GM20431 (cell line): ENCODE results near the gene IGFBP6.

Experiments
- in situ Hi-C: fragments of 300-500 bp; cut with MseI, MboI; formaldehyde crosslinking; loops from one replicate; pipeline ENCODE4 v1.15.0; 2020; ENCODE audit warnings: low sequenced_read_pairs; ENCODE audit not compliant: unreplicated experiment

Gene IGFBP6

DNA sequence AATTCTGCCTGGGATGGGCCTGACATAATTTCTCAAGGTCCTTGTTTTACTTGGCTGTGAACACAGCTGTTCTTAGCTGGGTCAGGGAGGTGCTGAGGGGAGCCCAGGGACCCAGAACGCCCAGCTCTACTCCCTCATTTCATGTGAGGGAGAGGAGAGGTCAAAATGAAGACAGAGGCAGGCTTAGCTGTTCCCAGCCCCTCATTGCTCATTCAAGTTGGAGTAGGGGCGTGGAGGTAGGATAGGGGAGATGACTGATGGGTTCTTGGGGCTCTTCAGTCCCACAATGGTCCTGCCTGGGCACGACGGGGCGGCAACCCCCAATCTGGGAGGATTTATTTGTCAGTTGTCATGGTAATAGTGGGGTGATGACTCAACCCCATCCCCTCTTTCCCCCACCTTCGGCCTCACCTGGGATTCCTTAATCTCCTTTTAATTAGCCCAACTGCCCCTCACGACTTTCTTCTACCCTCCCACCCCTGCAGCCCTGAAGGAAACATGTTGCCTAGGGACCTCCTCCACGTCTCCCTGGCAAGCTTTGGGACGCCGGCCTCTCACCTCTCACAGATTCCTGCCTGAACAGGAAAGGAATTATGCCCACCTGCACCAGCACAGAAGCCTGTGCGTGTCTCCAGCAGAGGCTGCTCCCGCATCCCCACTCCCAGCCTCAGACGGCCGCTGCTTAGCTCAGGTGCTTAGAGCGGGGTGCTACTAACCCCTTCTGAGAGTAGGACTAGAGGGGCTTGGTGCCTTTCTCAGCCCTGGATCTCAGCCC is 28.5 kb upstream of the IGFBP6 start:
- in situ Hi-C loops = no loop called here

GRCh38 chr12:53069621-53070410 is 27.7 kb upstream of the IGFBP6 start:
- in situ Hi-C loops = no loop called here

GRCh38 chr12:53070877-53071492 is 26.5 kb upstream of the IGFBP6 start:
- in situ Hi-C loops = no loop called here

GRCh38 chr12:53071591-53072551 is 25.6 kb upstream of the IGFBP6 start:
- in situ Hi-C loops = no loop called here

GRCh38 chr12:53073881-53074280 is 23.6 kb upstream of the IGFBP6 start:
- in situ Hi-C loops = no loop called here

DNA sequence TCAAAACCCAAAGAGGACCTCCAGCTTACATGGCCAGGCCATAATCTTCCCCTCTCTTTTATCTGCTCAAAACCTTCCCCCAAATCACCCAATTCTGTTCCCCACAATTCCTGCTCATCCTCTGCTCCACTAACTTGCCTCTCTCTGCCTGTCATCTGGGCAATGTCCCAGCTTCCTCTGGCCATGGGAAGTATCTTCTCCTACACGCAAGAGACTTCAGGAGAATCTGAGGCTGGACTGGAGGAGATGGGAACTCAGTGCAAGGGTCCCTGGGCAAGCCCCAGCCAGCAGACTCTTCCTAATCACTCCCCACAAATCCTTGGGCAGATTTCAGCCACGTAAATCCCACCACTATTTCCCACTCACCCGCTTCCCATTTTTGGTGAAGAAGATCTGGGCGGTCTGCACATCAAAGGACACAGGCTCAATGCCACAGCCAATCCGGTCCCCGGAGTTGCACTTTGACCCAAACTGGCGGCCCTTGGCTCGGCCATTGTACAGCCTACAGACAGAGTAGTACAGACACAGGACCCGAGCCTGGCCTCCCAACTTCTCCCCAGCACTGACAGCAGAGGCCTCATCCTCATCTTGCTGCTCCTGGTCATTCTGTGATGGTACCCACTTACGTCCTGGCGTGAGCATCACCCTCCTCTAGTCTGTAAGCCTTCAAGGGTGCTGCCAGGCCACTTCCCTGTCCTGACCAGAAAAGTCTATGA is 23.0 kb upstream of the IGFBP6 start:
- in situ Hi-C loops = no loop called here

DNA sequence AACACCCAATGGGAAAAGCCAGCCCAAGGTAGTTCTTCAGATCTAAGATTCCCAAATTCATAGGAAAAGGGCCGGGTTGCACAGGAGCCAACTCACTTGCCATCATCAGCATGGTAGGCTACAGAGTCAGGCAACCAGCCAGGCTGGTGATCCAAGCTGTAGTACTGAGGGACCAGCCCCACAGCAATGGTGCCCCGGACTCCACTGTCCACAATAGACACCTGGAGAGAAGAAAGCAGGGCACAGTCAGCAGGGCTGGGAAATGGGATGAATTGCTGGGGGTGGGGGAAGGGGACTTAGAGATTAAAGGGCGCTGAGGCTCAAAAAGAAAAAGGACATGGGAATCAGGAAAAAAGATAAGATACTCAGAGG is 22.5 kb upstream of the IGFBP6 start:
- in situ Hi-C loops = no loop called here

- in situ Hi-C loops = no loop called here
Observed at GRCh38 chr12:53076461-53076860, 21.0 kb upstream of the IGFBP6 start.

- in situ Hi-C loops = no loop called here
Observed at GRCh38 chr12:53077030-53077429, 20.4 kb upstream of the IGFBP6 start.

DNA sequence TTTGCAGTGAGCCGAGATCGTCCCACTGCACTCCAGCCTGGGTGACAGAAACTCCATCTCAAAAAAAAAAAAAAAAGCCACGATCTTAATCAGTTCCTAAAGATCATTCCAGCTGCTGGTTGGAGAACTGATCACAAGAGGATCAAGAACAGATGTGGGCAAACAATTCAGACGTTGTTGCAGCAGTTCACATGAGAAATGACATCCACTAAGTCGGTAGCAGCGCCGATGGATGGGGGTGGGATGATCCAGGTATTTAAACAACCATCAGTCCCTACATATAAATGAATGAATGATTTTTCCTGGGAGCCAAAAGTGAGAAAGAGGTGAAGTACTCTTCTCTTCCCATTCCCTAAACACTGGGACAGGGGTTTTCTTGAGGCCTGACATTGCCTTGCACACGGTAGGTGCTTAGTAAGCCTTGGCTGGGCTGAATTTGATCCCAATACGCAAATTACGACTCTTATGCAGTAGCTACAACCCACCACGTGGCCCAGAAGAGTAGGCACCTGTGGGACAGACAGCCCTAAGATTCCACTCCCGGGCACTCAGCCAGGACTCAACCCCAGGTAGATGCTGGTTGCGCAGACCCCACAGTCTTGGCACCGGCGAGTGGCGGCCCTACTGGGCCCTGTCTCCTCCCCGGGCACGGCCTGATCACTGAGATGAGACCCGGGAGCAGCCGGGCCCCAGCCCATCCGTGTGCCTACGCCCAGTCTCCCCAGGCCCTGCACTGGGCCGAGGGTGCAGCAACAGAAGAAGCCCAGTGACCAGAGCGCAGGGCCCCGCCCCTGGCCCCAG is 18.8 kb upstream of the IGFBP6 start:
- in situ Hi-C loops = no loop called here

GRCh38 chr12:53079226-53080117 is 18.0 kb upstream of the IGFBP6 start, which contains the start of gene SPRYD3:
TSS of gene SPRYD3 (minus strand) at chr12:53079390. CDS start at chr12:53079333, 57 bp downstream.
- in situ Hi-C loops = no loop called here

DNA sequence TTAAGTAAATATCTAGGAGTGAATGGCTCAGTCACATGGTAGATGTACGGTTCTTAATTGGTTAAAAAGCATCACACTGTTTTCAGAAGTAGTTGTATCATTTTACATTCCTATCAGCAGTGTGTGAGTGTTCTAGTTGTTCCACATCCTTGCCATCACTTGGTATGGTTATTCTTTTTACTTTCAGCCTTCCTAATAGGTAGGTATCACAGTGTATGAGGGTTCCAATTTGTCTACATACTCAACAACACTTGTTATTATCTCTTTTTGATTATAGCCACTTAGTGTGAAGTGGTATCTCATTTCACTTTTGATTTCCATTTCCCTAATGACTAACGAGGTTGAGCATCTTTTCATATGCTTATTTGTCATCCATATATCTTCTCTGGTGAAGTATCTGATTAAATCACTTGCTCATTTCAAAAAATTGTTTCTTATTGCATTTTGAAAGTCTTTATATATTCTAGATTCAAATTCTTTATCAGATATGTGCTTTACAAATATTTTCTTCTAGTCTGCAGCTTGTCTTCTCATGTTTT is 14.8 kb upstream of the IGFBP6 start:
- in situ Hi-C loops = no loop called here

- in situ Hi-C loops = no loop called here
Observed at GRCh38 chr12:53086361-53086760, 11.1 kb upstream of the IGFBP6 start.

- in situ Hi-C loops = no loop called here
Observed at GRCh38 chr12:53090105-53090504, 7.4 kb upstream of the IGFBP6 start.

GRCh38 chr12:53090554-53090953 is 6.9 kb upstream of the IGFBP6 start:
- in situ Hi-C loops = no loop called here

- in situ Hi-C loops = no loop called here
Observed at GRCh38 chr12:53091756-53092155, 5.7 kb upstream of the IGFBP6 start.

DNA sequence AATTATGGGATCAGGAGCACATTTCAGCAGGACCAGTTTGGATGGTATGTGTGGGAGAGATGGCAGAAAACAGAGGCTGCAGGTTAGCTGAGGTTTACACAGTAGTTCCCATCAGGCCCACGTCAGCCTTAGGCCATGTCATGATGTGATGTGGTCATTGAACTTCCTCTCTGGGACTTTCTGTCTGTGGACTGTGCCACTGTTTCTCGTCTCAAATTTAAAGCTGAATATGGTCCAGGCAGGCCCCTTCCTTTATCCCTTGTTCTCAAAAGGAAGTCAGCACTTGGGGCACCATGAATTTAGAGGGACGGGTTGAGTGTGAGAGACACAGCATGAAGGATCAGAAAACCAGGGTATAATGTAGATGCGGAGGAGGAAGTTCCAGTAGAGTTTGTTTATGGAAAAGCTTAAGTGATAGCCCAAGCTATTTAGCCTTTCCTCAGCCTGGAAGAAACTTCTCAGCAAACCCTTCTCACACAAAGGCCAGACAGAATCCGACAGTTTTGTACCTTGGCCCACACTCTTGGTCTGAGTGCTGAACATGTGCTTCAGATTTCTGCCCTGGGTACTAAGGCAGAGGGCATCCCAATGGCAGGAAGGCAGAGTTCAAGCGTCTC is 3.6 kb upstream of the IGFBP6 start:
- in situ Hi-C loops = no loop called here
